NCI-H2081 (cell line): ENCODE measurements around the gene PPARD.
"Not testable (repeated sequence)": the region's sequence is repeated elsewhere in the genome, so short reads cannot be mapped to it uniquely, and the experiment has no call there.

ENCODE experiments used
- DNase-seq, 2 experiments: peaks; one replicate each; lab custom pipeline; 2025; lab: John Stamatoyannopoulos, UW

PPARD gene

DNA sequence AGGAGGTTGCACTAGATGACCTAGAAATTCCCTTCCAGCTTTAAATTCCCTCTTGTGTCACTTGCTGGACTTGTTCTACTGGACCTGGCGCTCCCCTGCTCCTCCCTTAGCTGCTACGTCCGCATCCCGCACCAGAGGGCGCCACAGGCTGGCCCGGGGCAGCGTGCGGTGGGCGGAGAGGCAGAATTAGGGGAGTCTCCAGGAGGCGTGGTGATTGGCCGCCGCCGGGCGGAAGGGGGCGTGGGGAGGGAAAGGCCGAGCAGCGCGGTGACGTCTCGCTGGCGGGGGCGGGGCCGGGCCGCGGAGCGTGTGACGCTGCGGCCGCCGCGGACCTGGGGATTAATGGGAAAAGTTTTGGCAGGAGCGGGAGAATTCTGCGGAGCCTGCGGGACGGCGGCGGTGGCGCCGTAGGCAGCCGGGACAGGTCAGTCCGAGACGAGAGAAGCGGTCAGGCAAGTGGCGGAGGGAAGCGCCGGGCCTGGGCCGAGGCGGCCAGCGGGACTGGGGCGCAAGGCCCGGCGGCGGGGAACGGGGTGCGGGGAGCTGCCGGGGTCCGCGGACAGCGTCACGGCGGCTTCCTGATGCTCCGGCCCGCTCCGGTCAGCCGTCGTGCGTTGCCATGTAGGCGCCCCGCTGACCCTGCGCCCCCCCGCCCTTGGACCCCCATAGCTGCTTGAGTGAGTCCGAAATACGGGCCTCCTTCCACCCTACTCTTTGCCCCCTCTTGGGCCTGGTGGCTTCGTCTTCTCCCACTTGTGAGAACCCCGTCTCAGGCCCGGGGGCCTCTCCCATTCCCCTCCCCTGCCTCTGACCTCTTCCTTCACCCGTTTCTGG lies at the start of gene PPARD:
PPARD (plus strand) TSS at position 301 of the 834 bp plus-strand sequence. CDS start 68,530 bp downstream, outside the sequence.
- DNase-seq, result peak; percentile 91 to 94

- no peak for DNase-seq
Measured at GRCh38 chr6:35293681-35294080, 48.7 kb upstream of the PPARD start.

- peak; percentile 18 to 59 for DNase-seq
Measured at GRCh38 chr6:35294308-35294945, 47.9 kb upstream of the PPARD start.

- no peak for DNase-seq
Measured at GRCh38 chr6:35295036-35295435, 47.3 kb upstream of the PPARD start.

DNA sequence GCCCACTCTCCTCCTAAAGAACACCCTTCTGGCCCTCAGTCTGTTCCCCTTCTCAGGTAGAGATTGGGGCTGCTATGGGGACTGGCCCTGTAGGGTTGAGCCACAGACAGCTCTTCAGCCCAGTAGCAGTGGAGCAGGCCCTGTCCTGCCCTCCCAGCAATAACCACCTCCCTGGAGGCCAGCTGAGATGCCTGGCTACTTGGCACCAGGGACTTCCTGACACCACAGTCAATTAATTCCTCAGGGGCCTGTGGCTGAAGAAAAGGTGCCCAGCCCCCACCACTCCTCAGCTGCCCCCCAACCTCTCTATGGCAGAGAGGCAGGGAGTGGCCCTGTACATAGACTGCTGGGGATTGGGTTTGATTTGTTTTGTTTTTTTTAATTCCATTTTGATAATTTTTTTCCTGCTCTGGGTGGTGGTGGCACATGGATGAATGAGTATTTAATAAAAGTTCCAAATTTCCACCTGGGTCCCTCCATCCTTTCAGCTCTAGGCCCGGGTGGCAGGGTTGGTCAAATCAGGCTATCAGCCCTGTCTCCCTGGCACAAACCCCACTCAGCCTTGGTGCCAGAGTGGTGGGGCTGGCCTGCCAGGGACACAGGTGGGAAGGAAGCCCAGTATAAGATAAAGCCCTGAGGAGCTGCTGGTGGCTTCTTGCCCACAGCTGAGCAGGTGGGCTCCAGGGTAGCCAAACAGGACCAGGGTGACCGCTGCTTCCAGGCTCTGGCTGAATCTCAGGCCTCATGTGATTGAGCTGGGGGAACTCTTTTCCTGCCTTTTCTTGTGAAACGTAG lies 46.6 kb upstream of the PPARD start:
- DNase-seq, result no peak

DNA sequence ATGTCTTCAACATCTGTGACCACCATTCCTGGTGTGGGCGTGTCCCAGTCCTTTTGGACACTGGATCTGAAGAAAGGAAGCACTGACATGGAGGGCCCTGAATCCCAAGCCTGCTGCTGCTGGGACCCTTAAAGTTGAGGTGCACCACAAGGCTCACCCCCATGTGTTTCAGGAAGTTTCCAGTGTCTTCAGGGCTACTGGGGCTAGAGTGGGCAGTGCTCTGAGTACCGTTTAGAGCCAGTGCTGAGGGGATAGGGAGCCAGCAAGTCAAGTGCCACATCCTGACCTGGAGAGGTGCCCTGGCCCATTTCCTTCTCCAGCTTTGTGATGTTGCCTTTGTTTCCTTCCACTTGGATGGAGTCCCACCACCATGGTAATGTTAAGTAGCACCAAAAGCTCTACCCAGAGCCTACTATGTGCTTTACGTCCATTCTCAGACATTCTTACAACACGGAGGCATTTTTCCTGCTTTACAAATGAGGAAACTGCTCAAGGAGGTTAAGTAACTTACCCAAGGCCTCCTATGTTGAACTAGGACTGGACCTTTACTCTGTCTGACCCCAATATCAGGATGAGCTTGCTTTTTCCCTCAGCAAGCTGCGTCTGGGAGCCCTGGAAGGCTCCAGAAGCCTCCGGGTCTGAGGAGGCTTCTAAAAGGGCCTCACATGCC lies 45.3 kb upstream of the PPARD start:
- DNase-seq, result no peak

DNA sequence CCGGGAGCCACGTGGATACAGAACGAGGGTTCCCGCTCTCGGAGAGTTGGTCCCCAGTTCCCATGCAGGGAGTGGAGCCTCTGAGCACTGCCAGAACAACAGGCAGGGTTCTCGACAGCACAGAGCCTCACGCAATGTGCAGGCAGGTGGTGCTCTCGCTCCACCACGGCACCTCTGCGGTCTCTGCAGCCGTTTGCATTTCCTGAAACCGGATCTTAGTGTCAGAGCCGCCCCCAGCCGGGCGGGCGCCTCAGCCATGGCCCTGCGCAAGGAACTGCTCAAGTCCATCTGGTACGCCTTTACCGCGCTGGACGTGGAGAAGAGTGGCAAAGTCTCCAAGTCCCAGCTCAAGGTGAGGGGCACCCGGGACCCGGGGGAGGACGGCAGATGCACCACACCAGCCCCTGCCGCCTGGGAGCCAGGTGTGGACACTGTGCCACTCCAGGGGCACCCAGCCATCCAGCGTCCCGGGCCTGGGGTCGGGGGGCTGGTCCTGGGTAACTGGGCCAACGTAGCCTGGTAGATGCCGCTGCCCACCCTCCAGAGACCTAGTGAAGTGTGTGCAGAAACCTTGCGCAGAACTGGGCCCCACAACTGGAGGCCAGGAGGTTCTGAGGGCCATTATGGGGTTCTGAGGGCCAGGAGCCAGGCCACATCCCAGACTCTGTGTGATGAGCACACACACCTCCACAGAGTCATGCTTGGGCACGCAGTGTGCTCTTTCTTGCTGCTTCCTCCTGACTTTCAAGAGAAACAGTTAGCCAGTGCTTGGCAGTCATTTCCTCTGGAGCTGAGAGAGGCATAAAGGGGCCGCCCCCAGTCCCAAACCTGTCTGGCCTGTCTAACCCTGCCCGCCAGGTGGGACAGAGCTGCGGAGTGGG lies 44.5 kb upstream of the PPARD start, which contains the start of gene DEF6:
DEF6 (plus strand) TSS at position 218 of the 881 bp plus-strand sequence; CDS start at position 257, 39 bp downstream.
- peak; percentile 74 to 92 for DNase-seq

DNA sequence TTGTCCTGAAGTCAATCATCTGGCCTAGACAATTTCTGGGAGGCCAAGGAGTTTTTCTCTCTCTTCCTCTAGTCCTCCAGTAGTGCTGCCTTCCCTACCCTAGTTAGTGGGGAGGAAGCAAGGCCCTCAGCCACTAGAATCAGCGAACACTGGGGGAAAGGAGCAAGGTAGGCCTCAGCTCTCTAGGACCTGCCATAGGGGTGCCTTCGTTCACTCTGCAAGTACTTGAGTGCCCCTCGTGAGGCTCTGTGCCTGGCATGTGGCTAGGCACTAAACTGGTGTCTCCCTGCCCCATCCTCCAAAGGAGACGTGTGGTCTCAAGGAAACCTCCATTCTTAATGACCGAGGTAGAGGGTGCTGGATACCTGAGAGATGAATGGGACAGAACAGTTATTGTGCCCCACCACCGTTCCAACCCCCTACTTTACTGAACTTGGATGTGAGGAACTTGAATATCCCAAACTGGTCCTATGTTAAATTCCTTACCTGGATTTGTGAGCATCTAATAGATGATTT lies 43.7 kb upstream of the PPARD start:
- DNase-seq, result no peak

DNA sequence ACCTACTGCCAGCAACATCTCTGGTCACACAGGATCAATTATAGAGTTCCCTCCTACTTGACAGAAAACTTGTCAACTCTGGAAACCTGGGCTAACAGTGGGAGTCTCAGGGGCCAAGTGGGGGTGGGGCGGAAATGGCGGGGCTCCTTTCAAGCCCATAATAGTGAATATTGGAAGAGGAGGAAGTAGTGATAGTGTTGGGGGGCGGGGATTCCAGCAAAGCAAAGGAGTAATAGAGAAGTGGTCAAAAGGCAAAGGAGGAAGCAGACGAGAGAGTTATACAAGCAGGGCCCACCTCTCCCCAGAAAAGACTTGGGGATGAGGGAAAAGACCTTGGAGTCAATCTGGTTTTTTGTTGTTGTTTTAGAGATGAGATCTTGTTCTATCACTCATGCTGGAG lies 42.7 kb upstream of the PPARD start:
- no peak for DNase-seq

- DNase-seq, result no peak
Measured at GRCh38 chr6:35300848-35301247, 41.5 kb upstream of the PPARD start.

GRCh38 chr6:35302604-35303241 lies 39.6 kb upstream of the PPARD start:
- no peak for DNase-seq

GRCh38 chr6:35304299-35304698 lies 38.1 kb upstream of the PPARD start:
- no peak for DNase-seq

- no peak for DNase-seq
Measured at GRCh38 chr6:35305117-35305516, 37.2 kb upstream of the PPARD start.

GRCh38 chr6:35307138-35307537 lies 35.2 kb upstream of the PPARD start:
- not testable (repeated sequence) for DNase-seq

DNA sequence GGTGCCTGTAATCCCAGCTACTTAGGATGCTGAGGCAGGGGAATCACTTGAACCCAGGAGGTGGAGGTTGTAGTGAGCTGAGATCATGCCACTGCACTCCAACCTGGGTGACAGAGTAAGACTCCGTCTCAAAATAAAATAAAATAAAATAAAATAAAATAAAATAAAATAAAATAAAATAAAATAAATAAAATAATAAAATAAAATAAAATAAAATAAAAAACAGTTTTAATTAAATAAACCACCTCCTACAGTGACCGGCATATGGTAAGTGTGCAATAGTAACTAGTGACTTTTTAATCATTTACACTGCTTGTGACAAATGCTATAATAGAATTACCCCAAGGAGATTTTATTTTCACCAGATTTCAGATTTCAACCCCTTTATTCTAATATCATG lies 33.8 kb upstream of the PPARD start:
- DNase-seq, result not testable (repeated sequence)

DNA sequence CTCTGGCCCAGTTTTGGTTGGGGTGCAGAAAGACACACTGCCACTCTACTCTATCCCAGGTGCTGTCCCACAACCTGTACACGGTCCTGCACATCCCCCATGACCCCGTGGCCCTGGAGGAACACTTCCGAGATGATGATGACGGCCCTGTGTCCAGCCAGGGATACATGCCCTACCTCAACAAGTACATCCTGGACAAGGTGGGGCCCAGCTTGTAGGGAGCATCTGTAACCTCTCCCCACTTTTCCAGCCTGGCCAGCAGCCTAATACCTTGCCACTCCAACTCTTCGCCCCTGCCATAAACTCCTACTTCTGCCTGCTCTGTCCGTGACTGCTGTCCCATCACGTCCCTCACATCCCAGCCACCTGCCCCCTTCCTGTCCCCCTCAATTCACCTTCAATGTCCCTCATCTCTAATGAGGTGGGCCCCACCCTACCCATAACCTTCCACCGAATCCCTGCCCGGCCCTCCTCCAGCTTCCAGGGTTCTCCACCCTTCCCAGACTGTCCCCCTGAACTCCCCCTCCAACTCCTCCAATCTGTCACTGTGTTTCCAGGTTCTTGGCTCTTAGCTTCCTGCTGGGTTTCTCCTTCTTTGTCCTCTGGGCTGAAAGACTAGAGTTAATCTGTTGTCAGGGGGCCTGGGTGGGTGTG lies 32.6 kb upstream of the PPARD start:
- DNase-seq, result no peak

DNA sequence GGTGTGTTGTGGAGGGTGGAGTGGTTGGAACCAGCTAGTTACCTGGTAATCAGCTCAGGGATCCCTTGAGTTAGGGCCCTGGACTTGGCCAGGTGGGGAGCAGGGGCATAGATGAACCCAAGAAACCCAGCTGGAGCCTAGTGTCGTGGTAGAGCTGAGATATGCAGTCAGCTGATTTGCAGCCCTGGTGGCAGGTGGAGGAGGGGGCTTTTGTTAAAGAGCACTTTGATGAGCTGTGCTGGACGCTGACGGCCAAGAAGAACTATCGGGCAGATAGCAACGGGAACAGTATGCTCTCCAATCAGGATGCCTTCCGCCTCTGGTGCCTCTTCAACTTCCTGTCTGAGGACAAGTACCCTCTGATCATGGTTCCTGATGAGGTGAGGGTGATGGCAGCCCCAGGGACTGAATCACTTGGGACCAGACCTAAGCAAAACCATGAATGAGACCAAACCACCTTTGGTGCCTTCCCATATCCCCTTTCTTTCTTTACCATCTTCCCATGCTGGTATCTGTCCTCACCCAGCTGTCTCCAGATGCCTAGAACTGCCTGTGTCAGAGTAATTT lies 32.0 kb upstream of the PPARD start:
- DNase-seq, result no peak

- DNase-seq, result no peak
Measured at GRCh38 chr6:35311390-35312075, 30.8 kb upstream of the PPARD start.
